Thymus (tissue), 11 donors: ENCODE results near the gene FAM184B. TPM values are rescaled to one million over a fixed set of nuclear protein-coding genes. Genes with fewer than 3 reads are reported as not detected.
"Not testable (repeated sequence)": the region's sequence is repeated elsewhere in the genome, so short reads cannot be mapped to it uniquely, and the experiment has no call there.

ENCODE experiments used
- DNase-seq, 9 donors: peaks; one replicate each; pipeline ENCODE4 v3.0.0-alpha.2; 2013; ENCODE audit warnings: low spot score in 9 of 9, low read depth in 6 of 9, missing footprints in 1 of 9
- H3K27ac ChIP-seq, 2 donors: one replicate each; pipeline ENCODE4 v1.5.1; 2013; ENCODE audit warnings: control low read depth in 1 of 2, low read depth in 1 of 2, low read length in 1 of 2, mild to moderate bottlenecking in 1 of 2, moderate library complexity in 1 of 2
- H3K27me3 ChIP-seq, 2 donors: one replicate each; pipeline ENCODE4 v1.5.1; 2013; ENCODE audit warnings: low read length in 1 of 2; ENCODE audit not compliant: control insufficient read depth in 2 of 2, insufficient read depth in 1 of 2
- H3K36me3 ChIP-seq, 2 donors: one replicate each; pipeline ENCODE4 v1.5.1; 2013; ENCODE audit warnings: low read length in 1 of 2, mild to moderate bottlenecking in 1 of 2, moderate library complexity in 1 of 2; ENCODE audit not compliant: control insufficient read depth in 2 of 2, insufficient read depth in 2 of 2
- H3K4me1 ChIP-seq, 2 donors: one replicate each; pipeline ENCODE4 v1.5.1; 2013; ENCODE audit warnings: low read length in 2 of 2; ENCODE audit not compliant: control insufficient read depth in 2 of 2, insufficient read depth in 2 of 2
- H3K4me3 ChIP-seq, 2 donors: one replicate each; pipeline ENCODE4 v1.5.1; 2013; ENCODE audit warnings: low read length in 2 of 2, control low read depth in 1 of 2, mild to moderate bottlenecking in 1 of 2
- H3K9me3 ChIP-seq, 2 donors: one replicate each; pipeline ENCODE4 v1.5.1; 2013; ENCODE audit warnings: low read length in 1 of 2, mild to moderate bottlenecking in 1 of 2; ENCODE audit not compliant: control insufficient read depth in 2 of 2, insufficient read depth in 1 of 2
- WGBS: extraction: QIAGEN DNeasy Blood & Tissue Kit; methylation state at CpG from one replicate; pipeline ENCODE4 v1.1.7; 2013; 5-methylcytosine and 5-hydroxymethylcytosine counted together
- polyA plus RNA-seq: library from polyadenylated mRNA; stranded (reverse); fragments of 200-250 nt; gene quantifications from one replicate; pipeline ENCODE4 v1.2.3, GENCODE V29; 2013
- total RNA-seq: library from RNA; stranded (reverse); fragments of 120-200 nt; gene quantifications from one replicate; pipeline ENCODE4 v1.2.4, GENCODE V29; 2013
- donor health status: healthy.

Gene FAM184B
- total and polyA plus RNA-seq, 2 donors: 0.05 to 0.09 TPM

GRCh38 chr4:17665852-17666251 lies 115.6 kb downstream of the FAM184B start:
- H3K4me1 ChIP-seq: no peaks in the 10 kb centered on the region
- no peaks in the 10 kb centered on the region for H3K27me3 ChIP-seq
- 81% methylated on average over 3 of the region's 3 CpGs for WGBS
- H3K4me3 ChIP-seq: no peak overlapping the region
- H3K9me3 ChIP-seq: no peaks in the 10 kb centered on the region
- DNase-seq: no peak
- no peaks in the 10 kb centered on the region for H3K36me3 ChIP-seq
- H3K27ac ChIP-seq: no peak overlapping the region

- Histone ChIP-seq H3K4me3 (no peak overlapping the region), H3K27me3 (no peaks in the 10 kb centered on the region), H3K9me3 (no peaks in the 10 kb centered on the region), H3K36me3 (no peaks in the 10 kb centered on the region), H3K27ac (no peak overlapping the region), H3K4me1 (no peaks in the 10 kb centered on the region)
- DNase-seq: no peak
- WGBS: 69% methylated on average over 1 of the region's 1 CpG
Observed at GRCh38 chr4:17665346-17665745, 116.1 kb downstream of the FAM184B start.

DNA sequence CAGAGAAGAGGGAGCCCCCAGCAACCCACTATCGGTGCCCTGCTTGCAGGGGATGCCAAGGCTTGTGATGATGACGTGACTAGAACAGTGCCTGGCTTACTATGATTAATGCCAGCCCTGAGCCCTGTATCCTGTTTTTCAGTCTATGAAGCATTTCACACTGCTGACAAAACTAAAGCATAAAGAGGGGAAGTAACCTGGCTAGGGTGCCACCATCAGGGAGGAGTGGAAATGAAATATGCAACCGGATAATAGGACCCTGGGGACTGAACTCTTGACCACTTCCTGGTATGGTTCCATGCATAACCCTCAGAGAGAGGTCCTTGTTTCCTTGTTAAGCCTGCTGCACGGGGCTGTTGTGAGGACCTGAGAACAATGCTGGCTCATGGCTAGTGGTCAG lies 116.7 kb downstream of the FAM184B start:
- Histone ChIP-seq H3K27me3 (no peaks in the 10 kb centered on the region), H3K4me1 (no peaks in the 10 kb centered on the region), H3K9me3 (no peaks in the 10 kb centered on the region), H3K27ac (no peak overlapping the region), H3K36me3 (no peaks in the 10 kb centered on the region), H3K4me3 (no peak overlapping the region)
- no peak for DNase-seq
- WGBS: 35% methylated on average over 4 of the region's 4 CpGs

- no peak for DNase-seq
- H3K4me3 ChIP-seq: no peak overlapping the region
- no peaks in the 10 kb centered on the region for H3K4me1 ChIP-seq
- WGBS: 94% methylated on average over 3 of the region's 3 CpGs
- H3K9me3 ChIP-seq: no peaks in the 10 kb centered on the region
- peaks cover 0 to 5% of the 10 kb centered on the region in 2 donors for H3K27me3 ChIP-seq
- no peaks in the 10 kb centered on the region for H3K36me3 ChIP-seq
- no peak overlapping the region for H3K27ac ChIP-seq
Observed at GRCh38 chr4:17662694-17663093, 118.7 kb downstream of the FAM184B start.

DNA sequence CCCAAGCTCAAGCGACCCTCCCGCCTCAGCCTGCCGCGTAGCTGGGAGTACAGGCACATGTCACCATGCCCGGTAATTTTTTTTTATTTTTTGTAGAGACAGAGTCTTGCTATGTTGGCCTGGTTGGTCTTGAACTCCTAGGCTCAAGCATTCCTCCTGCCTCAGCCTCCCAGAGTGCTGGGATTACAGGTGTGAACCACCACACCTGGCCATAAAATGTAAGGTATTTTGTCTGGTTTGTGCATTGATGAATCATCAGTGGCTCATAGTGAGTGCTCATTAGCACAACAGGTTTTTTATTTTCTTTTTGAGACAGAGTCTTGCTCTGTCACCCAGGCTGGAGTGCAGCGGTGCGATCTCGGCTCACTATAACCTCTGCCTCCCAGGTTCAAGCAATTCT lies 122.2 kb downstream of the FAM184B start:
- not testable (repeated sequence) for H3K36me3 ChIP-seq, H3K27ac ChIP-seq, H3K4me3 ChIP-seq, DNase-seq, H3K4me1 ChIP-seq, H3K27me3 ChIP-seq, H3K9me3 ChIP-seq
- WGBS: 99% methylated on average over 8 of the region's 8 CpGs

DNA sequence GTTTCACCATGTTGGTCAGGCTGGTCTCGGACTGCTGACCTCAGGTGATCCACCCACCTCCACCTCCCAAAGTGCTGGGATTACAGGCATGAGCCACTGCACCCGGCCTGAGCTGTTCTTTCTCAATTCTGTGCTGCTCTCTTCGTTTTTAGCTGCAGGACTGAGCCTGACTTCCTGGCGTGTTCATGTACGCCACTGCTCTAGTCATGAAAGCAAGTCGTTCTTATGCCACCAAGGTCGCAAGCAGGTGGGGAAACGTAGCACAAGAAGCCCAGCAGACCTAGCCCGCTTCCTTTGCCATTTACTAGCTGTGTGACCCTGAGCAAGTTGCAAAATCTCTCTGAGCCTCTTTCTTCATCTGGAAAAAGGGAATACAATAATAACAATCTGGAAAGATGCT lies 123.6 kb downstream of the FAM184B start:
- Histone ChIP-seq H3K4me1 (no peaks in the 10 kb centered on the region), H3K27me3 (peaks cover 0 to 9% of the 10 kb centered on the region in 2 donors), H3K9me3 (no peaks in the 10 kb centered on the region), H3K36me3 (no peaks in the 10 kb centered on the region), H3K4me3 (no peak overlapping the region), H3K27ac (no peak overlapping the region)
- no peak for DNase-seq
- 88% methylated on average over 9 of the region's 9 CpGs for WGBS

- Histone ChIP-seq H3K27ac (no peak overlapping the region), H3K4me3 (no peak overlapping the region), H3K9me3 (no peaks in the 10 kb centered on the region), H3K36me3 (no peaks in the 10 kb centered on the region), H3K4me1 (peaks cover 0 to 6% of the 10 kb centered on the region in 2 donors), H3K27me3 (peaks cover 0 to 9% of the 10 kb centered on the region in 2 donors)
- 97% methylated on average over 1 of the region's 1 CpG for WGBS
- DNase-seq: no peak
Observed at GRCh38 chr4:17657090-17657489, 124.3 kb downstream of the FAM184B start.

- Histone ChIP-seq H3K4me1 (peaks cover 0 to 10% of the 10 kb centered on the region in 2 donors), H3K36me3 (no peaks in the 10 kb centered on the region), H3K27me3 (peaks cover 0 to 13% of the 10 kb centered on the region in 2 donors), H3K27ac (no peak overlapping the region), H3K4me3 (no peak overlapping the region), H3K9me3 (no peaks in the 10 kb centered on the region)
- WGBS: 92% methylated on average over 8 of the region's 8 CpGs
- no peak for DNase-seq
Observed at GRCh38 chr4:17654701-17655100, 126.7 kb downstream of the FAM184B start.

GRCh38 chr4:17650406-17650805 lies 131.0 kb downstream of the FAM184B start:
- H3K4me3 ChIP-seq: no peak overlapping the region
- H3K27ac ChIP-seq: no peak overlapping the region
- no peak for DNase-seq
- peaks cover 0 to 10% of the 10 kb centered on the region in 2 donors for H3K4me1 ChIP-seq
- no peaks in the 10 kb centered on the region for H3K9me3 ChIP-seq
- WGBS: 96% methylated on average over 2 of the region's 2 CpGs
- peaks cover 0 to 9% of the 10 kb centered on the region in 2 donors for H3K27me3 ChIP-seq
- H3K36me3 ChIP-seq: no peaks in the 10 kb centered on the region

DNA sequence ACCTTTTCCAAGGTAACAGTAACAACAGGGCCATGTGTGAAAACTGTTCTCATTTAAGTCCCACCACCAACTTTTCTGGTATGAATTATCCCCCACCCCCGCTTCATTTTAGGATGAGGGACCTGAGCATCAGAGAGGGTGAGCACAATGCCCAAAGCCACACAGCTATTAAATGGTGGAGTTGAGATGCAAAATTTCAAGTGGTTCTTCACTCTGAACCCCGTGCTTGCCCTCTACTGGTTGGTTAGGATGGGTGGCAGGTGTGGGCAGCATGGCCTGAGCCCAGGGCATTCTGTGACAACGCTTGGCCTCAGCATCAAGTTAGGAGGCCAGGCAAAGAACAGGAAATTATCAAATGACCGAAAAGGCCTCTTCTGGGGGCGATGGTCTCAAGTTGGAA lies 133.5 kb downstream of the FAM184B start:
- no peak overlapping the region for H3K27ac ChIP-seq
- peaks cover 0 to 4% of the 10 kb centered on the region in 2 donors for H3K27me3 ChIP-seq
- 93% methylated on average over 5 of the region's 5 CpGs for WGBS
- DNase-seq: no peak
- H3K4me1 ChIP-seq: peaks cover 0 to 10% of the 10 kb centered on the region in 2 donors
- H3K4me3 ChIP-seq: no peak overlapping the region
- H3K36me3 ChIP-seq: no peaks in the 10 kb centered on the region
- no peaks in the 10 kb centered on the region for H3K9me3 ChIP-seq
